HS-27A (cell line): ENCODE measurements around the gene NUTF2.
"Not testable (repeated sequence)": the region's sequence is repeated elsewhere in the genome, so short reads cannot be mapped to it uniquely, and the experiment has no call there.

Experiments used
- DNase-seq: peaks from one replicate; pipeline ENCODE4 v3.0.0-alpha.2; 2012; ENCODE audit warnings: low read depth, missing footprints

The NUTF2 gene

DNA sequence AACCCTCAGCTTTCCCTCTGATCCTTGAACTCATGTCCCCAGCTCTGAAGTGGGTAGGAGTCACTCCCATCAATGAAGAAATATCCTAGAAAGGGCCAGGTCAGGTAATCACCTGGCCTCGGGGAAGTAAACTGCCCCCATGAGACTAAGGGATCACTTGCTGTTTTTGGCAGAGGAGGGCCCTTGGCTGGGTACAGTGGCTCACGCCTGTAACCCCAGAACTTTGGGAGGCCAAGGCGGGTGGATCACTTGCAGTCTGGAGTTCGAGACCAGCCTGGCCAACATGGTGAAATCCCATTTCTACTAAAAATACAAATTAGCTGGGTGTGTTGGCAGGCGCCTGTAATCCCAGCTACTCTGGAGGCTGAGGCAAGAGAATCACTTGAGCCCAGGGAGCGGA, 17.3 kb downstream of the NUTF2 start:
- DNase-seq = not testable (repeated sequence)

DNA sequence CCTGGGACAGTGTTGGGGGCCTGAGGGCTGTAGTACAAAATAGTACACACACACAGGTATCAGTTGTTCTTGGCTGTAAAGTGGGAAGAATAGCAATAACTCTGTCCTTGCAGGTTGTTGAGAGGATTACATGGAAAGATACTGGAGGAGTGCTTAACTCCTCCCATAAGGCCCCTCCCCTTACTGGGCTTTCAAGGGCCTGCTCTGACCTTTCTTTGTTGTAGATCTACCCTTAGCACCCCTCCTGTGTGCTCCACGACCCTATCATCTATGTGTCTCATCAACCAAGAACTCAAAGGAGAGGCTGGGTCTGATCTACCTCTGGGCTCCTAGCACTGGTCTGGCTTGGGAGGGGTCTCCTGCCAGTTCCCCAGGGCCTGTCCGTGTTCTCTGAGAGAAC, 17.9 kb downstream of the NUTF2 start:
- no peak for DNase-seq

DNA sequence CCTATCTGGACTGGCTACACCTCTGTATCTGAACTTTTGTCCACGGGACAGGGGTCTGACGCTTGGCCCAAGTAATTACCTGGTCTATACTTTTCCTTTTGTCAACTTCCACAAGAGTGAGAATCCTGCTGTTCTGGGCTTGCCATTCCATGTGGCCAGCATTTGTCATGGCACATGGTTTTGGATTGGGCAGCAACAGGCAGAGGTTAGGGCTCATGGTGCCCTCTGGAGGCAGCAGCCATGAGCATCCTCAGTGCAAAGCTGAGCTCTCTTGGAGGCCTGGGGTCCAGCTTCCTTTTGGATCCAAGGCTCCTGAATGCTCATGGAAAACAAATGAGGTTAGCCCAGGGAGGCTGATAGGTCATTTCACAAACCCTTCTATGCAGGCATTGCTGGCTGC, 18.6 kb downstream of the NUTF2 start:
- no peak for DNase-seq

DNA sequence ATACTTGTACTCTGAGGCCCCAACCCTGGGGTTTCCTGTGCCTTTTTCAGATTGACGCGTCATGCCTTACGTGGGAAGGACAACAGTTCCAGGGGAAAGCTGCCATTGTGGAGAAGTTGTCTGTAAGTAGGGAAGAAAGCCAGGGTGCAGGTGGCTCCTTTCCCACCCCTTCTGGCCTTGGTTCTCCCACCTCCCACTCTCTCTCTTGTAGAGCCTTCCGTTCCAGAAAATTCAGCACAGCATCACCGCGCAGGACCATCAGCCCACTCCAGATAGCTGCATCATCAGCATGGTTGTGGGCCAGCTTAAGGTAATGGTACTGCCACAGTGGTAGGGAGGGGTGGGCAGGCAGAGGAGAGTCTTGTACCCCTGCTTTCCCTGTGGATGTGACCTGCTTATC, 21.6 kb downstream of the NUTF2 start:
- DNase-seq = no peak

DNA sequence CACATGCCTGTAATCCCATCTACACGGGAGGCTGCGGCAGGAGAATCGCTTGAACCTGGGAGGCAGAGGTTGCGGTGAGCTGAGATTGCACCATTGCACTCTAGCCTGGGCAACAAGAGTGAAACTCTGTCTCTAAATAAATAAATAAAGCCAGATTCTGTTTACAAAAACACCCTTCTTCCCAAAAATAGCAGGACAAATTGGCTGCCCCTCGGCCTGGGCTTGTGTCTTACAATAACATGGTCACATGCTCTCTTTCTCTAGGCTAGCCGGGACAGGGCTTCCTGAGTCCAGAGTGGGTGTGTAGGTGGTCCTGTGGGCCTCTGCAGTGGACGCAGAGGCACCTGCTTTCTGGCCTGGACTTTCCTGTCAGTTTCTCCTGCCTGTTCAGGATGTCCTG, 22.9 kb downstream of the NUTF2 start:
- DNase-seq = no peak

DNA sequence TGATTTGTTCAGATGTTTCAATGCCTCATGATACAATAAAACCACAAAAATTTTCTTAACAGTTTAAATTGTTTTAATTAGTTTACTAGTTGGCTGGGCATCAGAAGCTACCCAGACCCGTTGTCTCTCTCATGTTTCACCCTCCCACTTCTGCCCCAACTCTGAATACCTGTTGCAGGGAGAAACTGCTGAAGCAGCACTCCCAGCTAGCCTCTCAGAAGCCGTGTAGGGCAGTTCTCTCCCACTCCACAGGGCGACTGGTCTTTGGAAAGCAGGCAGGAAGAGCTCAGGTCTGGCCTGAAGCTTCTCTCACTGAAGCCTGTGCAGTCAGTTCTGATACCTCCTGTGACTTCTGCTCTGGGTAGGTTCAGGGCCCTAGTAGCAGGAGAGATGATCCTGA, 24.5 kb downstream of the NUTF2 start:
- DNase-seq = no peak

DNA sequence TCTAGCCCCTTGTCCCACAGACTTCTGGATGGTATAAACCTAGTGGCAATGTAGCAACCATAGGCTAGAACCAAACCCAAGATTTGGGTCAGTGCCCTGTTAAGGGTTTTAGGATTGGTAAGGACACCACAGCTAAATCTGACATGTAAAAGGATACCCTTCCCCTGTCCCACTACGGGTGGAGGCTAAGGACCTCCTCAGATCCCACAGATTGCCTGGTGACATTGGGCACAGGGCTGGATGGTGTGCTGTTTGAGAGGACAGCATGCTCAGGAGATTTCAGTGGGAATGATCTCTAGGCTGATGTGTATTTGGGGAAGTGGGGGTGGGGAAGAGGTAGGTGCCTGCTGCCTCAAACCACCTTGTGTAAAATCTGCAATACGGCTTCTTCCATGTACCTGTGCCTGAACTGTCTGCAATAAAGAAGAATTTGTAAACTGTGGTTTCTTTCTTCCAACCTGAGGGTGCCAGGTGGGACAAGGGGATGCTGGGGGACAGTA, 25.4 kb downstream of the NUTF2 start:
- DNase-seq = no peak

DNA sequence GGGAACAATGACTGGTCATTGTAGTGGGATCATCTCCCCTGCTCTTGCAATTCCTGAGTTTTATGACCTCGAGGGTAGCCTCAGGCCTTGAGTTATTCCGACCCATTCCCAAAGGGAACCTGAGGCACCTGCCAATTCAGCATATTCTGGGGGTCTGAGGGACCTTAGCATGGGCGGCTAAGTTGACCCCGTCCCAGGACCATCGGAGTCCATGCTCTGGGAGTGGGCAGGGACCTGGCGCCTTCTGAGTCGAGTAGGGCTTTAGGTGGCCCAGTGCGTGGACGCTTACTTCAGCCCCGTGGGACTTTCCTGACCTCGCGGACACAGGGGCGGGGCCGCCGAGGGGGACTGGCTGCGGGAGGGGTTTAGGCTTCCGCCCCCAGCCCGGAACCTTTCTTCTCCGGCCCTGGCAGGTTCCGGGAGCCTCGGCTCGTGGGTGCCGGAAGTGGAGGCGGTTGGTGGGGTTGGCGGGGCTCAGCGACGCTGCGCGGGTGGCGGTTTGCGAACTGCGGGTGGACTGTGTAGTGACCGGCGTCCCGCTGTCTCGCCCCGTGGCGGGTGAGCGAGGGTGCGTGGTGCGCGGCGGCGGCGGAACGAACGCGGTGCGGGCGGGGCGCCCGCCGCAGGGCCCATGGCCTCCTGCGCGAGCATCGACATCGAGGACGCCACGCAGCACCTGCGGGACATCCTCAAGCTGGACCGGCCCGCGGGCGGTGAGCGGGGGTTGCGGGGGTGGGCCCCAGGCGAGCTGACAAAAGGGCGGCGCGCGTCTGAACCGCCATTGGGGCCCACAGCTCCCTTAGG, 26.1 kb downstream of the NUTF2 start, which contains the start of gene EDC4:
Gene EDC4, plus strand, starts transcription at position 422 of the 804 bp plus-strand sequence. Its CDS starts 210 bp downstream, at position 632.
- no peak for DNase-seq

DNA sequence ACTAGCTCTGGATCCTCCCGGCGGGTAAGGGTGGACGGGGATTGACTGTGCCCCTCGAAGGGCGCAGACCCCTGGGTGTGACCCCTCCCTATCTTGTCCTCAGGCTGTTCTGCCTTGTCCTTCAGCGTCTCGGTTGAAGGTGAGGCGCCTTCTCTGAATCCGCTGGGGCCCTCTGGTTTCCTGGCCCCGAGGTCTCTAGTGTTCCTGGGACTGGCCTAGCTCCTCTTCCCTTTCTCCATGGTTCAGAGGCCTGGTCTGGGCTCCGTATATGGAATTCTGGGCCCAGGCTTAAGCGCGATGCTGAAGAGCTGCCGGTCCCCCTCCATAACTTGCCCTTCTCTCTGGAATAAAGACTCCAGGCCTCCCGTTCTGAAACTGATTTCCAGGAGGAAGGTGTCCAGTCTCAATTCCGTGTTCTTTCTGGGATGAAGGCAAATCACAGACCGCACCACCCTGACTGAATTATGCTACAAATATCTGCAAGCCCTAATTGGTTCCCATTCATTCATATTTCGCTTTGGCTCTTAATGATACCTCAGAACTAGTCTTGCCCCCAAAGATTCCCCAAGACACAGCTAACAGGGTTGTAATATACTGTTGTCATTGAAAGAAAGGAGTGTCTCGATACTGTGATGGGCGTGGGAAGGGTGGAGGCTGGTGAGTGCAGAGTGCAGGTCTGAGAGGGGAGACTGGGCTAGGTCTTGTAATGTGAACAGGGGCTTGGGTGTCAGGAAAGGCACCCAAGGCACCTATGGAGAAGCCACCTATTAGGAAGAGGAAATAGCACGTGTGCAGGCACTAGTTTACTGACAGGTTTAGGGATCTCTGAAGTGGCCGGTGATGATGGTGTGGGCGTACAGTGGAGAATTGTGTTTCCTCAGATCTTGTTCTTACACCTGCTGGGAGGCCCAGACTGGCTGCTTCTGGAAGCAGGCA, 27.0 kb downstream of the NUTF2 start:
- DNase-seq = no peak

DNA sequence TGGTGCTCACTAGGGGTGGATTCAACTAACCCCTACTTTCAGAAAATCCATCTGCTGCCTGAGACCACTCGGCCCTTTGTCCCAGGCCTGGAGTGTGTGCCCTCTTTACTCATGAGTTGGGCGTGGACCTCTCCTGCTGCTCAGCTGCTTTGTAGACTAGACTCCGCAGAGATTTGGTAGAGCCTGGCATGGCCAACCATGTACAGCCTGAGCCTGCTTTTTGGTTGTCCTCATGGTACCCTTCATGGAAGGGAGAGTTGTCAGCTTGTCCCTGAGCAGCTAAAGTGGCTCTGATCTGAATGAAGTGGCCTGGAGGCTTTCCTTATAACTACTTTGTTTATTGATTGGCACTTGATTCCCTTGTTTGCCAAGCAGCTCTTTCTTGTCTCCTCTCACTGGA, 27.6 kb downstream of the NUTF2 start:
- DNase-seq = no peak

DNA sequence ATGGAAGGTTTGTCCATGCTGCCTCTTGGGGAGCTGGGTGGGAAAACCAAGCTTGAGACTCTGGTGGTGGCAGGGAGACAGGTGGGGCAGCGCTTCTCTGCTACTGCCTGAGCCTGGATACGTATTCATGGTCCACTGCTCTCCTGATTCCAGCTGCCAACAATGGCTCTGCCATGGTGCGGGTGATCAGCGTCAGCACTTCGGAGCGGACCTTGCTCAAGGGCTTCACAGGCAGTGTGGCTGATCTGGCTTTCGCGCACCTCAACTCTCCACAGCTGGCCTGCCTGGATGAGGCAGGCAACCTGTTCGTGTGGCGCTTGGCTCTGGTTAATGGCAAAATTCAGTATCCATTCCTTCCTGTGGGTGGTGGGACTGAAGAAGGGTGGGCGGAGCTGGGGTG, 30.3 kb downstream of the NUTF2 start:
- DNase-seq = no peak

DNA sequence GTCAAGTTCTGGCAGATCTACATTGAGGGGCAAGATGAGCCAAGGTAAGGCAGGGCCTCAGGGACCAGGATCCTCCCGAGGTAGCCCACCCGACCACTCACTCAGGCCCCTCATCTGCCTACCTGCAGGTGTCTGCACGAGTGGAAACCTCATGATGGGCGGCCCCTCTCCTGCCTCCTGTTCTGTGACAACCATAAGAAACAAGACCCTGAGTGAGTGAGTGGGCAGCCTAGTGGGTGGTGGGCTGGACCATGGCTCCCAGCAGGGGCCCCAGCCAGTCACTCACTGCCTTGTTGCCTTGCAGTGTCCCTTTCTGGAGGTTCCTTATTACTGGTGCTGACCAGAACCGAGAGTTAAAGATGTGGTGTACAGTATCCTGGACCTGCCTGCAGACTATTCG, 31.5 kb downstream of the NUTF2 start:
- DNase-seq = no peak

DNA sequence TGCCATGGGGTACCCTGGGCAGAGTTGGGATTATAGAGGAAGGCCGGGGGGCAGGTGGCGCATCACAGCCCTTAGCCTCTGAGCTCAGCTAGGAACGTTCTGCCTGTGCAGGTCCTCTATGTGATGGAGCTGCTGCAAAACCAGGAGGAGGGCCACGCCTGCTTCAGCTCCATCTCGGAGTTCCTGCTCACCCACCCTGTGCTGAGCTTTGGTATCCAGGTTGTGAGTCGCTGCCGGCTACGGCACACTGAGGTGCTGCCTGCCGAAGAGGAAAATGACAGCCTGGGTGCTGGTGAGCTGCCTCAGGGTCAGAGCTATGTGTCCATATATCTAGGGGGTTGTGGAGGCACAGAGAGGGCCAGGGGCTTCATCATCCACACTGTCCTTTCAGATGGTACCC, 32.1 kb downstream of the NUTF2 start:
- no peak for DNase-seq

DNA sequence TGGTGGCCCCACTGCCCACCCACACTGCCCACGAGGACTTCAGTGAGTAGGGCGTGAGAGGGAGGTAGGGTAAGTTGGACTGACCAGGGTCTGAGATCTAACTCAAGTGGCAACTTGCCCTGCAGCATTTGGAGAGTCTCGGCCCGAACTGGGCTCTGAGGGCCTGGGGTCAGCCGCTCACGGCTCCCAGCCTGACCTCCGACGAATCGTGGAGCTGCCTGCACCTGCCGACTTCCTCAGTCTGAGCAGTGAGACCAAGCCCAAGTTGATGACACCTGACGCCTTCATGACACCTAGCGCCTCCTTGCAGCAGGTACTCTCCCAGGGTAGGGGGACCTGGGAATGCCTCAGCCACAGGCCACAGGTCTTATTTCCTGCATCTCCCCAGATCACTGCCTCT, 32.7 kb downstream of the NUTF2 start:
- no peak for DNase-seq

DNA sequence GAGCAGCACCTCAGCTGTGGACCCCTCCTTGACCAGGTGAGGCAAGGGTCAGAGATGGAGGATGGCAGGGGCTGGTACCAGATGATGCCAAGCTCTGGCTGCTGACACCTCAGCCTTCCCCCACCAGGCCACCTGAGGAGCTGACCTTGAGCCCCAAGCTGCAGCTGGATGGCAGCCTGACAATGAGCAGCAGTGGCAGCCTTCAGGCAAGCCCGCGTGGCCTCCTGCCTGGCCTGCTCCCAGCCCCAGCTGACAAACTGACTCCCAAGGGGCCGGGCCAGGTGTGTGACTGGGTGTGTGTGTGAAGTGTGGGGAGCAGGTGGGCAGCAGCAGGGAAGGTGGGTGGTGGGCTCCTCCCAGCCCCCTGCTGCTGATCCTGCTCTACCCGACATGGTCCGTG, 33.2 kb downstream of the NUTF2 start:
- DNase-seq = no peak

DNA sequence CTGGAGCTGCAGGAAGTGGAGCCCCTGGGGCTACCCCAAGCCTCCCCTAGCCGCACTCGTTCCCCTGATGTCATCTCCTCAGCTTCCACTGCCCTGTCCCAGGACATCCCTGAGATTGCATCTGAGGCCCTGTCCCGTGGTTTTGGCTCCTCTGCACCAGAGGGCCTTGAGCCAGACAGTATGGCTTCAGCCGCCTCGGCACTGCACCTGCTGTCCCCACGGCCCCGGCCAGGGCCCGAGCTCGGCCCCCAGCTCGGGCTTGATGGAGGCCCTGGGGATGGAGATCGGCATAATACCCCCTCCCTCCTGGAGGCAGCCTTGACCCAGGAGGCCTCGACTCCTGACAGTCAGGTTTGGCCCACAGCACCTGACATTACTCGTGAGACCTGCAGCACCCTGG, 33.9 kb downstream of the NUTF2 start:
- DNase-seq = no peak

DNA sequence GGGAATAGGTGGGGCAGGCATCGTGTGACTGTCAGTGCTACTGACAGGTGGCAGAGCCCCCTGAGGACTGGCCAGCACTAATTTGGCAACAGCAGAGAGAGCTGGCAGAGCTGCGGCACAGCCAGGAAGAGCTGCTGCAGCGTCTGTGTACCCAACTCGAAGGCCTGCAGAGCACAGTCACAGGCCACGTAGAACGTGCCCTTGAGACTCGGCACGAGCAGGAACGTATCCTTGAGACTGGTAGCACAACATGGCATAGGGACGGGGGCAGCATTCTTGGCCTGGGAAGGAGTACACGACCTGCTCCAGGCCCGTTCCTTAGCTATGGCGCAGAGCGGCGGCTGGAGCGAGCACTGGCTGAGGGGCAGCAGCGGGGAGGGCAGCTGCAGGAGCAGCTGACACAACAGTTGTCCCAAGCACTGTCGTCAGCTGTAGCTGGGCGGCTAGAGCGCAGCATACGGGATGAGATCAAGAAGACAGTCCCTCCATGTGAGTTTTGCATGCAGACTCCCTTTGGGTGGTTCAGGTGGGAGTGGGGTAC, 35.0 kb downstream of the NUTF2 start:
- no peak for DNase-seq

DNA sequence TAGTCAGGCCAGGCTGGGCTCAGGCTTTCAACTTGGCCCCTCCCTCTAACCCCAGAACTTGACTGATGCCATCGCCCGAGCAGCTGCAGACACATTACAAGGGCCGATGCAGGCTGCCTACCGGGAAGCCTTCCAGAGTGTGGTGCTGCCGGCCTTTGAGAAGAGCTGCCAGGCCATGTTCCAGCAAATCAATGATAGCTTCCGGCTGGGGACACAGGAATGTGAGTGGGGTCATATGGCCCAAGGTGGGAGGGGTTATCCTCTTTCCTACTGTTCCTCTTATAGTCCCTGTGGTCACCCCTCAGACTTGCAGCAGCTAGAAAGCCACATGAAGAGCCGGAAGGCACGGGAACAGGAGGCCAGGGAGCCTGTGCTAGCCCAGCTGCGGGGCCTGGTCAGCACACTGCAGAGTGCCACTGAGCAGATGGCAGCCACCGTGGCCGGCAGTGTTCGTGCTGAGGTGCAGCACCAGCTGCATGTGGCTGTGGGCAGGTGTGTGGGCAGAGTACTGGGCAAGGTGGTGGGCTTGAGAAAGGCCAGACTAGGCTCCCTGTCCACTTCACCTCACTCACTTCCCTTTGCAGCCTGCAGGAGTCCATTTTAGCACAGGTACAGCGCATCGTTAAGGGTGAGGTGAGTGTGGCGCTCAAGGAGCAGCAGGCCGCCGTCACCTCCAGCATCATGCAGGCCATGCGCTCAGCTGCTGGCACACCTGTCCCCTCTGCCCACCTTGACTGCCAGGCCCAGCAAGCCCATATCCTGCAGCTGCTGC, 35.8 kb downstream of the NUTF2 start:
- no peak for DNase-seq

DNA sequence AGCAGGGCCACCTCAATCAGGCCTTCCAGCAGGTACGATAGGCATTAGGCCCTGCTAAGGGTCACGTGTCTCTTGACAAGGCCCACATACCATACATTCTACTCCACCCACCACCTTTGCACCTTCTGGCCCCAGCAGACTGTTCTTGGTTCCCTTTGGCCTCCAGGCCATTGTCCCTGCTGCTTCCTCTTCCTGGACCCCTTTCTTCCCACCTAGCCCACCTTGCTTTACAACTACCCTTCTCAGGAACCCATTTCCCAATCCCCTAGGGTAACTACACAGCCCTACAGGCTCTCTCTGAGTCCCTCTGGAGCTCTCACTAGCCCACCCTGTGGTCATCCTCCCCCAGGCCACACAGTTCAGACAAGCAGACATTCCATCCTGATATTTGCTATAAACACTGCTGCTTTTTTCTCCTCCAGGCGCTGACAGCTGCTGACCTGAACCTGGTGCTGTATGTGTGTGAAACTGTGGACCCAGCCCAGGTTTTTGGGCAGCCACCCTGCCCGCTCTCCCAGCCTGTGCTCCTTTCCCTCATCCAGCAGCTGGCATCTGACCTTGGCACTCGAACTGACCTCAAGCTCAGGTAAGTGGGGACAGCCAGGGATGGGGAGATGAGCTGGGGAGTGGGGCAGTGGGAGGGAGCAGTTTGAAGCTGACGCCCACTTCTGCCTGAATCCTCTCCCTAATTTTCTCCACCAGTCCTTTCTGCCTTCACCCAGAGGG, 36.6 kb downstream of the NUTF2 start:
- DNase-seq = no peak

DNA sequence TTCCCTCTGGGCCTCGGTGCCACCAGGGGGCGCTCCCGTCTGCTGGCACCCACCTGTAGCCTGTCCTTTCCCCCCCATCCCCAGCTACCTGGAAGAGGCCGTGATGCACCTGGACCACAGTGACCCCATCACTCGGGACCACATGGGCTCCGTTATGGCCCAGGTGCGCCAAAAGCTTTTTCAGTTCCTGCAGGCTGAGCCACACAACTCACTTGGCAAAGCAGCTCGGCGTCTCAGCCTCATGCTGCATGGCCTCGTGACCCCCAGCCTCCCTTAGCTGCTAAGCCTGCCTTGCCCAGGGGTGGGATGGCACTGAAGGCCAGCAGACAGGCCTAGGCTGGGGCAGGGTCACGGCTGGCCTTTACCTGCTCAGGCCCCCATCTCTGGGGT, 37.1 kb downstream of the NUTF2 start:
- DNase-seq = no peak

DNA sequence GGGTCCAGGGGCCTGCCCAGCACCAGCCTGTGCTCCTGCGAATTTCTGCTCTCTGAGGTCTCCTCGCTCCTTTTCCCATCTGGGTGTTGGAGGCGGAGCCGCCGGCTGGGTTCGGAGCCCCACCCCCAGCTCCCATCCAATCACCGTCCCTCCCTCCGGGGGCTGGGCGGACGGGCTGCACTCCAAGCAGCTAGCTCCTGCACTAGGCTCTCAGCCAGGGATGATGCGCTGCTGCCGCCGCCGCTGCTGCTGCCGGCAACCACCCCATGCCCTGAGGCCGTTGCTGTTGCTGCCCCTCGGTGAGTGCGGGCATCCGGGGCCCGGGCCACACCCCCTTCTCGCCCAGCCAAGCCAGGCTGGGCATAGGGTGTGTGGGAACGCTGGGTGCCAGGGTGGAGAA, 38.0 kb downstream of the NUTF2 start, which contains the start of gene NRN1L:
Gene NRN1L, plus strand, starts transcription at position 202 of the 400 bp plus-strand sequence. Its CDS starts 19 bp downstream, at position 221.
- no peak for DNase-seq
